ENCODE data around the gene SHF. TPM values are rescaled to one million over a fixed set of nuclear protein-coding genes. Genes with fewer than 3 reads are reported as not detected.

Gene SHF
- total and polyA plus RNA-seq, 2 donors (not counting 3 experiments of a cell fraction or from before 2014, with no cell fraction given): 2.8 to 5.2 TPM

DNA sequence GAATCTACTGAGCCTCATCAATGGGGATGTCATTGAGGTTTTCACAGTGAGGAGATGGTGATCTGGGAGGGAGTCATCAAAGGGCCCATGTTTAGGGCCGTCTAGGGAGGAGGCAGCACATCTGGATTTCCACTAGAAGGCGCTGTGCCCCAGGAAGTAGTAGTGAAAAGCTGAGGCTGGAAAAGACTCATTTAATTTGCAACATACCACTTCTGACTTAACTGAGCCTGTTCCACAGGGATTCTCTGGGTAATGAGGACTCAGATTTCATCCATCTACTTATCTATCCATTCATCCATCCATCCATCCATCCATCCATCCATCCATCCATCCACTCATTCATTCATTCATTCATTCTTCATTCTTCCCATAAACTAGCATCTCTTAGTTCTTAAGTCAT is 17.4 kb upstream of the SHF start:
- peaks cover 9 to 12% of the 10 kb centered on the region in 2 experiments for H3K27me3 ChIP-seq (ENCODE audit: control insufficient read depth in 2 of 2, insufficient read depth in 2 of 2, low read length in 2 of 2)
- H3K79me2 ChIP-seq (ENCODE audit: control insufficient read depth, insufficient read depth, low read length): no peaks in the 10 kb centered on the region
- peaks cover 3% of the 10 kb centered on the region for H3K4me1 ChIP-seq (ENCODE audit: control insufficient read depth, extremely low read depth, insufficient read depth, low read length)
- H3K9ac ChIP-seq (replicated peaks; ENCODE audit: extremely low read depth, insufficient read depth, low read length): no peak overlapping the region
- FAIRE-seq (peak; percentile 26), DNase-seq (ENCODE audit: low read depth, low spot score) (peak; percentile 33)
- H3K27ac ChIP-seq (ENCODE audit: insufficient read depth, low read depth, low read length): no peak overlapping the region
- dilution Hi-C loops (cut with MboI; ENCODE audit: extremely low pct_ligation_motif_present, low sequenced_read_pairs): no loop called here
- POLR2A ChIA-PET: no interaction called here
- H3K4me2 ChIP-seq (ENCODE audit: insufficient read depth, low read length): no peak overlapping the region
- H3K9me3 ChIP-seq (replicated peaks; ENCODE audit: control insufficient read depth, insufficient read depth, low read length): no peaks in the 10 kb centered on the region
- no peaks in the 10 kb centered on the region for H3K36me3 ChIP-seq (ENCODE audit: control insufficient read depth in 2 of 2, extremely low read depth in 1 of 2, insufficient read depth in 2 of 2, low read length in 2 of 2)
- intact Hi-C loops (cut with micrococcal nuclease): loop anchor here (1.0 to 10.0 kb wide), 5 partner anchors 42 to 410 kb away; no protein-coding TSS in a partner anchor
- H2AFZ ChIP-seq (ENCODE audit: low read depth, low read length): no peak overlapping the region
- TF ChIP-seq, protein P1, sequence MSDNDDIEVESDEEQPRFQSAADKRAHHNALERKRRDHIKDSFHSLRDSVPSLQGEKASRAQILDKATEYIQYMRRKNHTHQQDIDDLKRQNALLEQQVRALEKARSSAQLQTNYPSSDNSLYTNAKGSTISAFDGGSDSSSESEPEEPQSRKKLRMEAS (IDR thresholded peaks at IDR 0.05; ENCODE audit: insufficient read depth, insufficient read length): no peak
- TF ChIP-seq, protein P2, sequence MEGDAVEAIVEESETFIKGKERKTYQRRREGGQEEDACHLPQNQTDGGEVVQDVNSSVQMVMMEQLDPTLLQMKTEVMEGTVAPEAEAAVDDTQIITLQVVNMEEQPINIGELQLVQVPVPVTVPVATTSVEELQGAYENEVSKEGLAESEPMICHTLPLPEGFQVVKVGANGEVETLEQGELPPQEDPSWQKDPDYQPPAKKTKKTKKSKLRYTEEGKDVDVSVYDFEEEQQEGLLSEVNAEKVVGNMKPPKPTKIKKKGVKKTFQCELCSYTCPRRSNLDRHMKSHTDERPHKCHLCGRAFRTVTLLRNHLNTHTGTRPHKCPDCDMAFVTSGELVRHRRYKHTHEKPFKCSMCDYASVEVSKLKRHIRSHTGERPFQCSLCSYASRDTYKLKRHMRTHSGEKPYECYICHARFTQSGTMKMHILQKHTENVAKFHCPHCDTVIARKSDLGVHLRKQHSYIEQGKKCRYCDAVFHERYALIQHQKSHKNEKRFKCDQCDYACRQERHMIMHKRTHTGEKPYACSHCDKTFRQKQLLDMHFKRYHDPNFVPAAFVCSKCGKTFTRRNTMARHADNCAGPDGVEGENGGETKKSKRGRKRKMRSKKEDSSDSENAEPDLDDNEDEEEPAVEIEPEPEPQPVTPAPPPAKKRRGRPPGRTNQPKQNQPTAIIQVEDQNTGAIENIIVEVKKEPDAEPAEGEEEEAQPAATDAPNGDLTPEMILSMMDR (IDR thresholded peaks at IDR 0.05; ENCODE audit: extremely low read depth in 1 of 2, insufficient read depth in 1 of 2, low read depth in 1 of 2, low read length in 2 of 2): peak; percentile 73 to 88
- no TSS peak for BruUV-seq (replicated peaks)
- CTCF ChIA-PET: interaction anchor here (0.6 to 8.9 kb wide), 29 partner anchors 8 to 409 kb away, joined by 3 to 98 read pairs (median 4); partner anchors contain the start of genes DUOX1, GATM and SHF
- no peak overlapping the region for H3K4me3 ChIP-seq (replicated peaks in 1 of 3; ENCODE audit: insufficient read depth in 1 of 3, low read depth in 1 of 3, low read length in 3 of 3)
- H4K20me1 ChIP-seq (replicated peaks; ENCODE audit: control insufficient read depth, extremely low read depth, insufficient read depth, low read length): no peaks in the 10 kb centered on the region
- H3K9me1 ChIP-seq (replicated peaks; ENCODE audit: control insufficient read depth, extremely low read depth, insufficient read depth, low read length): no peaks in the 10 kb centered on the region

DNA sequence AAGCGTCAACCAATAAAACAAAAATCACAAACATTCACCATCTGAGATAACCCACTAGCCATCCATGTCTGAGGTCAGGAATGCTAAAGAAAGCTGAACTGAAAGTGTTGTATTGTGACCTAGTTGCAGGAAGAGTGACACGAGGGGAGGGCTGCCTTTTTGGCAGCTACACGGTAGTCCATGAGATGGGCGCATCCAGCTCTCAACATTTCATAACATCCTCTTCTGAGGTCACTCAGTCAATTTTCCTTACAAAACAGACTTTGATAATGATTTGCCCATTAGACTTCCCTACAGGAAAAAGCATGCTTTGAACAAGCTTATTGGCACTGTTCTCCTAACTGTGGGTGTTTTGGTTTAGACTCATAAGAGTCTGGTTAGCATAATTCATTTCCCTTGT is 15.4 kb upstream of the SHF start:
- Histone ChIP-seq H3K4me1 (ENCODE audit: control insufficient read depth, extremely low read depth, insufficient read depth, low read length) (peaks cover 8% of the 10 kb centered on the region), H3K79me2 (ENCODE audit: control insufficient read depth, insufficient read depth, low read length) (no peaks in the 10 kb centered on the region), H3K4me3 (replicated peaks in 1 of 3; ENCODE audit: insufficient read depth in 1 of 3, low read depth in 1 of 3, low read length in 3 of 3) (no peak overlapping the region), H3K27me3 (ENCODE audit: control insufficient read depth in 2 of 2, insufficient read depth in 2 of 2, low read length in 2 of 2) (peaks cover 9 to 12% of the 10 kb centered on the region in 2 experiments), H4K20me1 (replicated peaks; ENCODE audit: control insufficient read depth, extremely low read depth, insufficient read depth, low read length) (no peaks in the 10 kb centered on the region), H3K9me1 (replicated peaks; ENCODE audit: control insufficient read depth, extremely low read depth, insufficient read depth, low read length) (no peaks in the 10 kb centered on the region), H3K9me3 (replicated peaks; ENCODE audit: control insufficient read depth, insufficient read depth, low read length) (no peaks in the 10 kb centered on the region), H3K9ac (replicated peaks; ENCODE audit: extremely low read depth, insufficient read depth, low read length) (no peak overlapping the region), H2AFZ (ENCODE audit: low read depth, low read length) (no peak overlapping the region), H3K27ac (ENCODE audit: insufficient read depth, low read depth, low read length) (no peak overlapping the region), H3K36me3 (ENCODE audit: control insufficient read depth in 2 of 2, extremely low read depth in 1 of 2, insufficient read depth in 2 of 2, low read length in 2 of 2) (no peaks in the 10 kb centered on the region), H3K4me2 (ENCODE audit: insufficient read depth, low read length) (no peak overlapping the region)
- dilution Hi-C loops (cut with MboI; ENCODE audit: extremely low pct_ligation_motif_present, low sequenced_read_pairs): no loop called here
- intact Hi-C loops (cut with micrococcal nuclease): loop anchor here (5.0 to 10.0 kb wide), 2 partner anchors 412 to 719 kb away; no protein-coding TSS in a partner anchor
- no TSS peak for BruUV-seq (replicated peaks)
- DNase-seq (ENCODE audit: low read depth, low spot score): peak; percentile 32
- TF ChIP-seq POLR2A (IDR thresholded peaks at IDR 0.05; ENCODE audit: low read depth, low read length) (no peak), EZH2 (IDR thresholded peaks at IDR 0.05; ENCODE audit: borderline replicate concordance, low read depth, low read length, severe bottlenecking) (no peak), JUN (IDR thresholded peaks at IDR 0.05; ENCODE audit: borderline replicate concordance, insufficient read depth, insufficient read length, low read depth) (no peak), POLR2AphosphoS5 (IDR thresholded peaks at IDR 0.05; ENCODE audit: insufficient read depth, low read depth, low read length) (no peak), GATA2 (IDR thresholded peaks at IDR 0.05; ENCODE audit: insufficient read depth, insufficient read length, low read depth, low read length) (no peak), FOS (IDR thresholded peaks at IDR 0.05; ENCODE audit: borderline replicate concordance, insufficient read depth, low read length) (no peak), MYC (IDR thresholded peaks at IDR 0.05; ENCODE audit: low read depth, low read length) (no peak)
- TF ChIP-seq, protein P2 (IDR thresholded peaks at IDR 0.05; ENCODE audit: extremely low read depth in 1 of 2, insufficient read depth in 1 of 2, low read depth in 1 of 2, low read length in 2 of 2): no peak
- TF ChIP-seq, protein P1 (IDR thresholded peaks at IDR 0.05; ENCODE audit: insufficient read depth, insufficient read length): no peak
- POLR2A ChIA-PET: no interaction called here
- FAIRE-seq: no peak
- CTCF ChIA-PET: interaction anchor here (0.9 to 8.9 kb wide), 4 partner anchors 8 to 228 kb away, joined by 3 to 98 read pairs (median 3); no protein-coding TSS in a partner anchor

All from endothelial cell of umbilical vein (primary cell).